SU-DHL-6 (cell line): ENCODE data around the gene HS3ST6.

ENCODE experiments used
- H2AFZ ChIP-seq: fragments of 200-600 bp; sonication (generic); 2 replicates; pipeline ENCODE4 v1.6.1; 2014; ENCODE audit warnings: low read depth, mild to moderate bottlenecking, moderate library complexity, mixed read lengths, antibody characterized with exemption, low read length; ENCODE audit not compliant: severe bottlenecking
- H3F3A ChIP-seq: fragments of 200-600 bp; shearing (Covaris generic); 2 replicates; pipeline ENCODE4 v1.6.0; 2016; ENCODE audit warnings: antibody characterized with exemption, mild to moderate bottlenecking; ENCODE audit not compliant: insufficient read depth
- H3K27ac ChIP-seq: fragments of 200-600 bp; sonication (generic); 2 replicates; pipeline ENCODE4 v1.5.1; 2016; ENCODE audit warnings: low read depth, mild to moderate bottlenecking, low read length, moderate library complexity, mixed read lengths
- H3K27me3 ChIP-seq: fragments of 200-600 bp; sonication (generic), shearing (Covaris generic); 2 replicates; pipeline ENCODE4 v1.6.0; 2014; ENCODE audit warnings: mild to moderate bottlenecking, low read length
- H3K36me3 ChIP-seq: fragments of 200-600 bp; sonication (generic); 2 replicates; pipeline ENCODE4 v1.6.1; 2014; ENCODE audit warnings: mild to moderate bottlenecking, low read length, mixed read lengths
- H3K4me2 ChIP-seq: fragments of 300-600, 200-600 bp; shearing (Covaris generic), sonication (generic); 2 replicates; pipeline ENCODE4 v1.6.0; 2014; ENCODE audit warnings: low read length, low read depth, mild to moderate bottlenecking; ENCODE audit not compliant: poor library complexity, severe bottlenecking
- H3K4me3 ChIP-seq: fragments of 200-600 bp; sonication (generic); 2 replicates; pipeline ENCODE4 v1.5.1; 2014; ENCODE audit warnings: antibody characterized with exemption, low read length, mild to moderate bottlenecking, mixed read lengths; ENCODE audit not compliant: insufficient read depth, poor library complexity, severe bottlenecking
- H3K79me2 ChIP-seq: fragments of 200-600 bp; sonication (generic); 2 replicates; pipeline ENCODE4 v1.6.1; 2014; ENCODE audit warnings: mild to moderate bottlenecking, low read length, moderate library complexity; ENCODE audit not compliant: insufficient read depth
- H3K9ac ChIP-seq: fragments of 200-600 bp; sonication (generic); 2 replicates; pipeline ENCODE4 v1.7.0; 2014; ENCODE audit warnings: mild to moderate bottlenecking, low read length
- H3K9me2 ChIP-seq: fragments of 200-600 bp; sonication (generic); replicated peaks from 2 replicates; pipeline ENCODE4 v1.6.1; 2014; ENCODE audit warnings: low read length; ENCODE audit not compliant: insufficient read depth
- H3K9me3 ChIP-seq: fragments of 200-600 bp; sonication (generic); 2 replicates; pipeline ENCODE4 v1.6.1; 2014; ENCODE audit warnings: low read length, mixed read lengths; ENCODE audit not compliant: insufficient read depth
- H4K20me1 ChIP-seq: fragments of 200-600 bp; sonication (generic); 2 replicates; pipeline ENCODE4 v1.6.1; 2014; ENCODE audit warnings: low read depth, mild to moderate bottlenecking, antibody characterized with exemption, low read length, moderate library complexity, mixed read lengths
- EZH2phosphoT487 ChIP-seq: fragments of 200-600 bp; sonication (generic), shearing (Covaris generic); conservative IDR thresholded peaks from 2 replicates; pipeline ENCODE4 v1.6.1; 2018; ENCODE audit warnings: mild to moderate bottlenecking, antibody characterized with exemption, low read length, moderate library complexity, mixed read lengths
- TF ChIP-seq, protein P1 (sequence below): fragments of 200-600 bp; sonication (generic); IDR thresholded peaks from one replicate; pipeline ENCODE4 v1.5.1; 2017; ENCODE audit warnings: antibody characterized with exemption, mild to moderate bottlenecking, low read length, moderate library complexity; ENCODE audit not compliant: insufficient read depth, poor library complexity, severe bottlenecking

Gene HS3ST6

DNA sequence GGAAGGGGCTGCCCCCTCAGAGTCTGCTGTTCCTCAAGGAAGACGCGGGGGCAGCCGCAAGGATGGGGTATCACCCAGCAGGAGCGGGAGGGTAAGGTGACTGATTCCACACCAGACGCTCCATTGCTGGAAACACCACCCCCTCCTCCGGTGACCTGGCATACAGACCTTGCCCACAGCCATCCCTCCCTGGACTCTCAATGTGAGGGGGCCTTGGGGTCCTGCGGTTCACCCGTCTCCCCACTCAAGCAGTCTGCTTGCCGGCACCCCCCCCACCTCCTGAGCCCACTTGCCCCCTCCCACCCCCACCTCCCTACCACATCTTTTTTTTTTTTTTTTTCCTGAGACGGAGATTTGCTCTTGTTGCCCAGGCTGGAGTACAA, 12.1 kb upstream of the HS3ST6 start:
- H3K4me2 ChIP-seq, result no peak overlapping the region

DNA sequence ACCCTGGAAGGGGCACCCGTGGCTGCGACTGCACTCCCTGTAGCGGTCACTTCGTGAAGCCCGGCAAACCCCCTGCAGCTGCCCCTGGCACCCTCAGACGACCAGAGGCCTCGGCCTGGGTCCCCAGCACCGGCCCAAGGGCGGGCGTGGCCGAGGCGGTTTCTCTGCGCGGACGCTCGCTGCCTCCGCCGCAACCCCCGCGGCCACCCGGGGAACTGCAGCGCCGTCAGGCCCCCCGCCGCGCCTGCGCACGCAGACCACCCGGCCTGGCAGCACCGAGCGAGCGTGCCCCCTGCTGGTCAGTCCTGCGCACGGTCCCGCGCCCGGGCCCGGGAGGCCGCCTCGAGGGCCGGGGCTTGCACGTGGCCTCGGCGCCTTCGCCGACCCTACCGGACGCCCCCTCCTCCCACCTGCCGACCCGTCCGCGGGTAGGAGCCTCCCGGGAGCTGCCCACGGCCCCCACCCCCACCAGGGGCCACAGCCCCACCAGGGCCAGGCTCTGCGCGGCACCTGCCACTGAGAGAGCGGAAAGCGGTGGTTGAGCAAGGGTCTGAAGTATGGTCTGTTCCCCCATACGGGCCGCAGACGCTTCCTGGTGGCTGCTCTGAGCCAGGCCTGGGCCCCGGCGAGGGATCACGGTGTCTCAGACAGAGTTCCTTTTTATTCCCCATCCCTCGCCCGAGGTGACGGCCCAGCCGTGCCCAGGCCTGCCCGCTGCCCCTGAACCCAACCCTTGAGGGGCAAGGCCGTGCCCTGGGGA, 11.5 kb upstream of the HS3ST6 start:
- peak overlapping the region; percentile 91 for H2AFZ ChIP-seq
- no peaks in the 10 kb centered on the region for H3F3A ChIP-seq
- H3K79me2 ChIP-seq, result no peaks in the 10 kb centered on the region
- peak overlapping the region; percentile 70 for H3K4me2 ChIP-seq
- H3K9me3 ChIP-seq, result no peaks in the 10 kb centered on the region
- no peaks in the 10 kb centered on the region for H3K27me3 ChIP-seq
- H4K20me1 ChIP-seq, result no peaks in the 10 kb centered on the region
- H3K9ac ChIP-seq, result peak overlapping the region; percentile 51
- no peak overlapping the region for H3K27ac ChIP-seq
- TF ChIP-seq, protein P1, sequence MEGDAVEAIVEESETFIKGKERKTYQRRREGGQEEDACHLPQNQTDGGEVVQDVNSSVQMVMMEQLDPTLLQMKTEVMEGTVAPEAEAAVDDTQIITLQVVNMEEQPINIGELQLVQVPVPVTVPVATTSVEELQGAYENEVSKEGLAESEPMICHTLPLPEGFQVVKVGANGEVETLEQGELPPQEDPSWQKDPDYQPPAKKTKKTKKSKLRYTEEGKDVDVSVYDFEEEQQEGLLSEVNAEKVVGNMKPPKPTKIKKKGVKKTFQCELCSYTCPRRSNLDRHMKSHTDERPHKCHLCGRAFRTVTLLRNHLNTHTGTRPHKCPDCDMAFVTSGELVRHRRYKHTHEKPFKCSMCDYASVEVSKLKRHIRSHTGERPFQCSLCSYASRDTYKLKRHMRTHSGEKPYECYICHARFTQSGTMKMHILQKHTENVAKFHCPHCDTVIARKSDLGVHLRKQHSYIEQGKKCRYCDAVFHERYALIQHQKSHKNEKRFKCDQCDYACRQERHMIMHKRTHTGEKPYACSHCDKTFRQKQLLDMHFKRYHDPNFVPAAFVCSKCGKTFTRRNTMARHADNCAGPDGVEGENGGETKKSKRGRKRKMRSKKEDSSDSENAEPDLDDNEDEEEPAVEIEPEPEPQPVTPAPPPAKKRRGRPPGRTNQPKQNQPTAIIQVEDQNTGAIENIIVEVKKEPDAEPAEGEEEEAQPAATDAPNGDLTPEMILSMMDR, result peak; percentile 66
- TF ChIP-seq EZH2phosphoT487, result no peak
- no peaks in the 10 kb centered on the region for H3K9me2 ChIP-seq
- peak overlapping the region; percentile 46 for H3K4me3 ChIP-seq
- no peaks in the 10 kb centered on the region for H3K36me3 ChIP-seq

More for the DNA sequence above, 12.1 kb upstream of the HS3ST6 start:
- no peak for TF ChIP-seq EZH2phosphoT487
- TF ChIP-seq, protein P1, result no peak
- no peaks in the 10 kb centered on the region for H3K9me3 ChIP-seq
- no peaks in the 10 kb centered on the region for H3K79me2 ChIP-seq
- H3K9ac ChIP-seq, result no peak overlapping the region
- no peaks in the 10 kb centered on the region for H3K27me3 ChIP-seq
- no peaks in the 10 kb centered on the region for H3K9me2 ChIP-seq
- H3K36me3 ChIP-seq, result no peaks in the 10 kb centered on the region
- H3K27ac ChIP-seq, result no peak overlapping the region
- H4K20me1 ChIP-seq, result no peaks in the 10 kb centered on the region
- no peaks in the 10 kb centered on the region for H3F3A ChIP-seq
- peak overlapping the region; percentile 43 for H2AFZ ChIP-seq
- no peak overlapping the region for H3K4me3 ChIP-seq

DNA sequence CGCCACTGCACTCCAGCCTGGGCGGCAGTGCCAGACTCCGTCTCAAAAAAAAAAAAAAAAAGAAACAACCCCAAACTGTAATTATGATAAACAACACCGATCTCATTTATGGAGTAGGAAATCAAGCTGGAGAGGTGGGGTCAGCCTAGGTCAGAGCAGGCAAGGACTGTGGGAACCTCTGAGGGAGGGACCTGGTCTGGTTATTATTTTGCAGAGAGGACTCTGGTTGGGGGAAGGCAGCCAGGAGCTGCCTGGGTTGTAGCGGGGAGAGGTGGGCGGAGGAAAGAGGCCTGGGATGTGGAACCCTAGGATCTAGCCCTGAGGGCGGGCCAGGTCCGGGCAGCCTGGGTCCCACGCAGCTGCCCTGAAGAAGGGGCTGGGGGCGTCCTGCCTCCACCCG, 10.9 kb upstream of the HS3ST6 start:
- Histone ChIP-seq H3K9ac (peak overlapping the region; percentile 51), H3K4me2 (peak overlapping the region; percentile 70), H3K4me3 (peak overlapping the region; percentile 46), H3F3A (no peaks in the 10 kb centered on the region), H2AFZ (peak overlapping the region; percentile 91), H3K27ac (no peak overlapping the region), H3K27me3 (no peaks in the 10 kb centered on the region), H3K79me2 (no peaks in the 10 kb centered on the region), H3K9me2 (no peaks in the 10 kb centered on the region), H3K36me3 (no peaks in the 10 kb centered on the region), H4K20me1 (no peaks in the 10 kb centered on the region), H3K9me3 (no peaks in the 10 kb centered on the region)
- TF ChIP-seq, protein P1, result no peak
- no peak for TF ChIP-seq EZH2phosphoT487
